NCI-H774 (cell line): ENCODE measurements around the gene NDUFA6.

ENCODE experiments used
- DNase-seq: peaks from one replicate; lab custom pipeline; 2025; lab: John Stamatoyannopoulos, UW

Gene NDUFA6

GRCh38 chr22:42070517-42071422 is 19.8 kb downstream of the NDUFA6 start, which contains the start of gene NAGA:
TSS of gene NAGA (minus strand) at chr22:42070812. CDS start at chr22:42070297, 515 bp downstream.
- DNase-seq = peak; percentile 81

- DNase-seq = no peak
Measured at GRCh38 chr22:42069801-42070516, 20.6 kb downstream of the NDUFA6 start.

GRCh38 chr22:42068291-42068690 is 22.3 kb downstream of the NDUFA6 start:
- no peak for DNase-seq

DNA sequence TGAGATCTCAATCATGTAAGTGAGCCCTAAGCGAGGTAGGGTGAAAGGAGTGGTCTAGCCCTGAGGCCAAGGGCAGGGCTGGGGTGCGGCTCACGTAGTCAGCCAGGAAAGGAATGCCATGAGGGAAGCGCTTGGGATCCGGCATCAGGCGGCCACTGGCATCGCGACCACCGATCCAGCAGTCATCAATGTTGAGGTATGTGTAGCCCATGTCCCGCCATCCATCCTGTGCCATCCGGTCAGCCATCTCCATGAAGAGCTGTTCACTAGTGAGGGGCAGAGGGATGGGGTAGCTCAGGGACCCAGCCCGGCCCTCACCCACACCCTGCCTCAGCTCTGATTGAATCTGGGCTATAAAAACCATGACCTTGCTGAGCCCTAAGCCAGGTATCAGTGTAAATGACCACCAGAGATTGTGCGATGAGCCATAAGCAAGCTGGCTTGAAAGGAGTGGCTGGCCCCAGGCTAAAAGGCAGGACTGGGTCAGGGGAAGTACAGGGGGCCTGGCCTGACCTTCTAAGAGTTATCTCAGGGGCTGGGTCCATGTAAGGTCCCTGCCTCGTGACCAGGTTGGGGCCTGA is 22.8 kb downstream of the NDUFA6 start:
- no peak for DNase-seq

DNA sequence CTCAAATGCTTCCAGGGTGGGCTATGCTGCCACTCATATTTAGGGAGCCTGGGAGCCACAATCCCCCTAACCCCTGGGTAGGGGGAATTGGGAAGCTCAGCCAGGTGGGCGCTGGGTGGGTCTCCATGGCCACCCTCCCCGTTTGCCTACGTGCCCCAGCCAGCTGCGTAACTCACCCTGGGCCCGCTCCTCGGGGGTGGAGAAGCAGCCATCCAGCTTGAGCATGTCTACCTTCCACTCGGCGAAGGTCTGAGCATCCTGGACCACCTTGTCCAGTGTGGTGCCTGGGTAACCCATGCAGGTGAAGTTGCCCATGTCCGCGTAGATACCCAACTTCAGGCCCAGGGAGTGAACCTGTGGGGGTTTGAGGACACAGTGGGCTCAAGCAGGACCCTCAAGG is 23.6 kb downstream of the NDUFA6 start:
- DNase-seq = no peak

- no peak for DNase-seq
Measured at GRCh38 chr22:42066126-42066761, 24.3 kb downstream of the NDUFA6 start.

GRCh38 chr22:42065438-42066125 is 25.0 kb downstream of the NDUFA6 start:
- DNase-seq = no peak

DNA sequence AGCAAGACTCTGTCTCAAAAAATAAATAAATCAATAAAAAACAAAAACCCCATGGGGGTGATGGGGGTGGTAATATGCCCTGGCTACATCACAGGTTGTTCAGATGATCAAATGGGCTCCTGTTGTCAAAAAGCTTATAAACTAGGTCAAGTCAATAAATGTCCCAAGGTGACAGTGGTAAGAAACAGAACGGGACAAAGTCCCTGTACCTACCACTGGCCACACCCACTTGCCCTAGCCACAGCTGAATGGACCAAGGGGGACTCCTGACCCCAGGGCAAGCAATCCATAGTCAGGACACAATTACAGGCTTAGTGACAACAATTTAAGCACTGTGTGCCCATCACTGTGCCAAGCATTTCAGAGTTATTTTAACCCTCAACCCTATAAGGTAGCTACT is 25.9 kb downstream of the NDUFA6 start:
- no peak for DNase-seq

- DNase-seq = no peak
Measured at GRCh38 chr22:42062506-42063170, 27.9 kb downstream of the NDUFA6 start.

DNA sequence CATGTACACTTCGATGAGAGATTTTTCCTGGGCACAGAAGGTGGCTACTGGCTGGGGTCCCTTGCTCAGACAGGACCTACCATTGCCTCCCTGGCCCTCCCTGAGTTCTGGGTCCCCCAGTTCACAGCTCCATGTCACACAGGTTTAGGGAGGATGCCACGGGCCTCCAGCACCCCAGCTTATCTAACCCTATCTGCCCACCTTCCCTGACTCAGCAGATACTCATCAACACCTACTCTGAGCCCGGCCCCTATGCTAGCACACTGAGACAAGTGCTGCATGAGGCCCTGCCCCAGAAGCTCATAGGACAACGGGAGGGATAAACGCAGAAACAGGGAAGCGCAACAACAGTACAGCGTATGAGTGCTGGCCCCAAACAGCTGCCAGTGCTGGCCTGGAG is 29.5 kb downstream of the NDUFA6 start:
- no peak for DNase-seq

GRCh38 chr22:42060489-42060888 is 30.1 kb downstream of the NDUFA6 start:
- DNase-seq = no peak

GRCh38 chr22:42056757-42057511 is 33.6 kb downstream of the NDUFA6 start:
- no peak for DNase-seq

DNA sequence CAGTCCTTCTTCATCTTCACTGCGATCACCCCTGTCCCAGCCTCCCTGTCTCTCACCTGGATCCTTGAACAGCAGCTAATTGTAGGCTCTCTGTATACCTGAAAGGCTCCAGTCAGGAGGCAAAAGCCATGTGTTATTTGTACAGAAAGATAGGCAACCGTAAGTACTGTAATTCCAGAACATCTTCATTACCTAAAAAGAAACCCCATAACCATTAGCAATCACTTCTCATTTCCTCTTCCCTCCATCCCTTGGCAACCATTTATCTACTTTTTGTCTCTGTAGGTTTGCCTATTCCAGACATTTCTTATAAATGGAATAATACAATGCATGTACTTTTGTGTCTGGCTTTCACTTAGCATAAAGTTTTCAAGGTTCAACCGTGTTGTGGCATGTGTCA is 37.8 kb downstream of the NDUFA6 start:
- DNase-seq = no peak

- no peak for DNase-seq
Measured at GRCh38 chr22:42050641-42051180, 39.9 kb downstream of the NDUFA6 start.

- no peak for DNase-seq
Measured at GRCh38 chr22:42041784-42042183, 48.8 kb downstream of the NDUFA6 start.

DNA sequence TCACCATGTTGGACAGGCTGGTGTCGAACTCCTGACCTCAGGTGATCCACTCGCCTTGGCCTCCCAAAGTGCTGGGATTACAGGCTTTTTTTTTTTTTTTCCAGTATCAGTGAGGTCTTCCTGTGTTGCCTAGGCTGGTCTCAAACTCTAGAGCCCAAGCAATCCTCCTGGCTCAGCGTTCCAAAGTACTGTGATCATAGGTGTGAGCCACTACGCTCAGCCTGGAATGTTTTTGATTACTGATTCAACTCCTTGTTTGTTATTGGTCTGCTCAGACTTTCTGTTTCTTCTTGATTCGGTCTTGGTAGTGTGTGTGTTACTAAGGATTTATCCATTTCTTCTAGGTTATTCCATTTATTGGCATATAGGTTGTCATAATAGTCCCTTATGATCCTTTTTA is 51.3 kb downstream of the NDUFA6 start:
- no peak for DNase-seq
